CD4-positive, alpha-beta T cell treated with Interleukin-2 at 100 ng/mL for 4 hours (primary cell): Measurements from ENCODE around the gene SLC2A11.
A peak's percentile ranks its signal among the peaks of the same experiment; 100 is the strongest.
"Not testable (repeated sequence)": the region's sequence is repeated elsewhere in the genome, so short reads cannot be mapped to it uniquely, and the experiment has no call there.

ENCODE experiments used
- DNase-seq: peaks from one replicate; pipeline ENCODE4 v3.0.0-alpha.2; 2020; ENCODE audit warnings: low spot score

Gene SLC2A11

DNA sequence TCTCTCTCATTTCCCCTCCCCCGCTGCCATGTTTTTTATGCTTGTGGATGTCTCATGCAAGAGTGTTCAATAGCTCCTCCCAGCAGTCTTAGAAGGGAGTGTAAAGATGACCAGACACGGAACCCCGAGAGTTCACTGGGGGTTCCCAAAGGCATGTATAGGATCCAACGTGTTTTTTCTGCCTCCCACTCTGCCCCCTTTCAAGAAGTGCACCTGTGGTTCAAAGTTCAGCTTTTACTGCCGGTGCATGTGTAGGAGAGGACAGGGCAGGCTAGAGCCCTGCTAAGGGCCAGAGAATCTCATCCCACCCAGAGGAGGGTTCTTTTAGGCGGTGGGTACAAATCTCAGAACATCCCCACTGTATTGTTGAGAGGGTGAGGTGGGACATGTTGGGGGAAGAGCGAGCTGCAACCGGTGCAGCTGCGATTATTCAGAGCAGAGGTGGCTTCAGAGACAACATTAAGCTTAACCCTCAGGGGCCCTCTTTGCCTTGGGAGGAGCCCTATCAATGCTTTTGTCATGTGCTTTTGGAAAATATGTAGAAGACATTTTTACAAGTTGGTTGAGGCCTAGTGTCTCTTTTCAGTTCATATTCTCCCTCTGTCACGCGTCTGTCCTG is 51.0 kb downstream of the SLC2A11 start:
- no peak for DNase-seq

DNA sequence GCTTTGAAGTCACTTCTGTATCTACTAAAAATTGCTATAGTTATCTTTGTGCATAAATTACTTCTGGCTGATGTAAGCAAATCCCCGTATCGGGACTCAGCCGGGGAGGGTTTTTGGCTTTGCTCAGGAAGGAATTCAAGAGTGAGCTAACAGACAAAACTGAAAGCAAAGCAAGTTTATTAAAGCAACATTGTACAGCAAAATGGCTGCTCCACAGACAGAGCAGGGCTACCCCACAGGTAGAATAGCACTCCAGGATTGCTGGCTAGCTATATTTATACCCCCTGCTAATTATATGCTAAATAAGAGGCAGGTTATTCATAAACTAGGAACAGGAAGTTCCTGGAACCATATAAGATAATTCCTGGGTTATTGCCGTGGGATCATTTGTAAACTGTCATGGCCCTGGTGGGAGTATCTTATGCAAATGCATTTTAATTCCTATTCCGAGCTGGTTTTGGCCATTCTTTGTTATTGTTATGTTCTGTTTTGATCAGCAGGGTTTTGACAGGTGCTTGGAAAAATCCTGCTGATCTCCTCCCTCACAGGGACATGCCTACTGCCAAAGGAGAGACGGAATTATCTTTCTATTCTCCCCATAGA is 51.7 kb downstream of the SLC2A11 start:
- DNase-seq = no peak

DNA sequence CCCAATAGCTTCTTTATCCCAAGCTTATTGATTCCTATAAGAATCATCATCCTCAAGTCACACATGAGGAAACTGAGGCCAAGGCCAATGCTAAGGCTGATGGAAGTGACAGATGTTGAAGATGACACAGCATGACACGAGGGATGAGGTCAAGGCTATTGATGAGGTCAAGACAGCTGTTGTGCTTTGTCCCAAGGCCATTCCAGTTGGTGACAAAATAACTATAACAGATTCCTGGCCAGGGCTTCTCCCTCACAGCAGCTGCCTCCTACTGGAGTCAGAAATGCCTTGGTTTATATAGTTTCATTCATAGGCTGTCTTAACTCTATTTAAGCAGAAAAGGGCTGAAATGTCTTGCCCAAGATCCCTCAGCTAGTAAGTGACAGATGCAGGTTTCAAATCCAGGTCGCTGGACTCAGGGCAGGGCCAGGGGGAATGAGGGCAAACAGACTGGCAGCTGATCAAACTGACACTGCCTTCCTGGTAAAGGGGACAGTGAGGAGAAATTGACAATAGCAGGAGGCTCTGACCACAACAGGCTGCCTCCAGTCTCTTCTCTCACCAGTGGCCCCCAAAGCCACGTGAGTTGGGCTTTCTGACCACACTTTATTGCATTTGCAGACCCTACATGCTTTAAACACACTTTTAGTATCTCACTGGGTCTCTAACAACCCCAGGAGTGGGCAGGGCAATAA is 53.0 kb downstream of the SLC2A11 start:
- DNase-seq = no peak

DNA sequence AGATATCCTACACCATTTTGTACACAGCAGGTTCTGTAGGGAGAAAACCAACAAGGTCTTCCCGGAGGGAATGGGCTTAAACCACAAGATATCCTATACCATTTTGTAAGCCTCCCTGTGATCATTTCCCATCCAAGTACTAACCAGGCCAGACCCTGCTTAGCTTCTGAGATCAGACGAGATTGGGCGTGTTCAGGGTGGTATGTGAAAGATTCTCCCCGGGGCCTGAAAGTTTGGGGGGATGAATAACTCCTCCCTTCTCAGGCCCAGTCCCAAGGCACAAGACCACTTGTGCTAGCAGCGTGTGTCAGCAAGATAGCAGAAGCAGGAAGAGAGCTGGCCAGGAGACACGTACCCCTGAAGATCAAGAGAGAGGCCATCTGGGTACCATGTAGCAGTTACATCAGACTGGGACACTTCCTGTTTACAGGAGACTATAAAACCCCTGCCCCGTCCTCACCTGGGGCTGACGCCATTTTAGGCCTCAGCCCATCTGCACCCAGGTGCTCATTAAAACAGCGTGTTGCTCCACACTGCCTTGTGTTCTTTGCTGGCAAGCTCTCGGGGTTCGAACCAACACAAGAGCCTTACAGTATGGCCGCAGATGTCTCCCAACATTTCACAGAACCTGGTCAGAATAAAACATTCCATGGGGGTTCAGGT is 53.8 kb downstream of the SLC2A11 start:
- no peak for DNase-seq

DNA sequence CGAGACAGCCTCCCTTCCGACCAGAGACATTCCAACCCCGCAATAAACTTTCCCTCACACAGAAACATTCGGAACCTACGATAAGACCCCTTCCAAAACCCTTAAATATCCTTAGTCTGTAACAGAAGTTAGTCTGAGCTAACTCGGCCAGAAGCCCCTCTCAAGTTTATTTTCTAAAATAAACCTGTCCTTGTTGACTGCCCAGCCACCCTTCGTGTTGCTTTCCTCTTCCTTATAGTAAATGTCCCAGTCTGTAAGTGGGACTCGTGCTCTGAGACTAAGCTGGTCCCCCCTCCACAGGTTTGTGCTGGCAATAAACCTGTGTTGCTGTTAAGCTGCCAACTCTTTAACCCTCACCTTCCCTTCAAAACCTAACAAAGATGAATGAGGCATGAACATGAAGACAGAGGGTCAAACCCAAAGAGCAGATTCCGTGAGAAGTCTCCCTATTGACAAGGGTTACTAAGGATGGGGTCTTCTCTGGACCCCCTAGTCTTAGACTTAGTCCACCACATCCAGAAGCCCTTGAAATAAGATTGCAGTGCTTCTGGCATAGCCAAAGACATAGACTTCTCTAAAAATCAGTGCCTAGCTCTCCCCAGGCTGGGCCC is 54.7 kb downstream of the SLC2A11 start:
- no peak for DNase-seq

DNA sequence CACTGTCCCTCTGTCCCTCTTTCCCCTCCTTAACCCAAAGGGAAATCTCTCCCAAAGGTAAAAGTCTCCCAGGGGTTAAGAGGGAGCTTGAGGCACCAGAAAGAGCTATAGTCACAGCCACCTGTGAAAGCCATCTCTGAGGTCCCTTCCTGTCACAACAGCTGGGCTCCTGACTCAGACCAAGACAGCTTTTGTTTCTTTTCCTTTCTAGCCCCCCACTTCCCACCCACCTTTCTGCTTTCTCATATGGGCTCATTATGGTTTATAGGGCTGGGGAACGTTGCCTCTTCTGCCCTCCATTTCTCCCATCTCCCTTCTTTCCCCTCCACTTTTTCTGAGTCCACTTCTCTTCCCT is 55.6 kb downstream of the SLC2A11 start:
- no peak for DNase-seq

DNA sequence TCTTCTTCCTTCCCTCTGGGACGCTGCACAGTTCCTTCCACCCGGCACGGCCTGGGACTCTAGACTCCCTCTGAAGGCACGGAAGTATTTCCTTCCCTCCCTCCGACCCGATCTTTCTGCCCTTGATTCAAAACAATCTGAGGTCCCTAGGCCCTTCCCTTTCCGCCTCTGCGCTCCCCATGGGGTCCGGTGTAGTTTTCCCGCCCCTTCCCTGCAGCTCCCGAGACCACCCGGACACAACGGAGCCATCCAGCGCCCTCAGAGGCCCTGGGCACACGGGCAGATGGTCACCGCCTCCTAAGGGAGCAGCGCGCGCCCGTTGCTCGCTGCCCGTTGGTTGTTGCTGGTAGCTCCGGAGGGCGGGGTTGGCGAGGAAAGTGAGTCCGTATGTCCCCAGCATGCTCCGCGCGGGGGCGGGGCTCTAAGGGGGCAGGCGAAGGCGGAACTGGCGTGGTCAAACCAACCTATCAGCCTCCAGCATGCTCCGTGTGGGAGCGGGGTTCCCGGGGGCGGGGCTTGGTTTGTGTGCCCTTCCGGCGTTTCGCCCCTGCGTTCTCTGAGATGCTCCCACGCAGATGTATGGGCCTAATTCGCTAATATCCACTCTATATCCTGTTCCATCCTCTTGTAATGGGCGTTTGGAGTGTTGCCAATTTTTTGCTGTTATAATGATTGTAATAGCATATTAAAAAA is 56.1 kb downstream of the SLC2A11 start:
- DNase-seq = peak; percentile 98

DNA sequence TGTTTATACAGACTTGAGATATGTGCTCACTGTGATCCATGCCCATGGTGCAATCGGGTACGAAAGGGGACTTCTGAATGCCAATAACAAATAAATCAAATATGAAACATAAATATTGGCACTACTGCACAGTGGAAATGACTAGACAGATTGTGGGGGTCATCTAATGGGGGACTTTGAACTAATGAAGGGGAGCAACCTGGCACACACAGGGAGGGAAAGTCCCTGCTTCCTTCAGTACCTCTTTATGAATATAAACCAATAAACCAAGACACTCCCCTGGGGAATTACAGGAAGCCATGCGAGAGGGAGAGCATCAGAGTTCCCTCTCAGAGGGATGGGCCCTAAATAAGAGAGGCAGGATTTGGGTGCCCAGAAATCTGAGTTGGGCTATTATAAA is 57.6 kb downstream of the SLC2A11 start:
- no peak for DNase-seq

DNA sequence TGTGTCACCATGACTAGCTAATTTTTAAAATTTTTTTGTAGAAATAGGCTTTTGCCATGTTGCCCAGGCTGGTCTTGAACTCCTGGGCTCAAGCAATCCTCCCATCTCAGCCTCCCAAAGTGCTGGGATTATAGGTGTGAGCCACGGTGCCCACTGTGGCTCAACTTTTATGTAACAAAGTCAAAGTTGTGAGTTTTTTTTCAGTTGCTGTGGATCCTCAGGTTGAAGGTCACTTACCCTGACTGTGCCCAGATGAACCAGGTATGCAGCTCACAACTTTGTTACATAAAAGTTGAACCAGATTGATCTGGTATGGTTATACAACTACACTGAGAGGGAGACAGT is 62.6 kb downstream of the SLC2A11 start:
- DNase-seq = not testable (repeated sequence)

DNA sequence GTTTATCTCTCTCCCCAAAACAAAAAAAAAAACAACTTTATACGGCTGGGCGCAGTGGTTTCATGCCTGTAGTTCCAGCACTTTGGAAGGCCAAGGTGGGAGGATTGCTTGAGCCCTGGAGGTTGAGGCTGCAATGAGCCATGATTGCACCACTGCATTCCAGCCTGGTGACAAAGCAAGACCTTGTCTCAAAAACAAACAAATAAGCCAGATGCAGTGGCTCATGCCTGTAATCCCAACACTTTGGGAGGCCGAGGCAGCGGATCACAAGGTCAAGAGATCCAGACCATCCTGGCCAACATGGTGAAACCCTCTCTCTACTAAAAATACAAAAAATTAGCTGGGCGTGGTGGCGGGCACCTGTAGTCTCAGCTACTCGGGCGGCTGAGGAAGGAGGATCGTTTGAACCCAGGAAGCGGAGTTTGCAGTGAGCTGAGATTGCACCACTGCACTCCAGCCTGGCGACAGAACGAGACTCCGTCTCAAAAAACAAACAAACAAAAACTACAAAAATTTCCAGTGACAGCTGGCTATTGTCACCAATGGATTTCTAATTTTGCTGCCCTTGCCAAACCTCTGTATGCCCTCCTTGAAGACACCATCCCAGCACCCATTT is 64.0 kb downstream of the SLC2A11 start:
- not testable (repeated sequence) for DNase-seq

DNA sequence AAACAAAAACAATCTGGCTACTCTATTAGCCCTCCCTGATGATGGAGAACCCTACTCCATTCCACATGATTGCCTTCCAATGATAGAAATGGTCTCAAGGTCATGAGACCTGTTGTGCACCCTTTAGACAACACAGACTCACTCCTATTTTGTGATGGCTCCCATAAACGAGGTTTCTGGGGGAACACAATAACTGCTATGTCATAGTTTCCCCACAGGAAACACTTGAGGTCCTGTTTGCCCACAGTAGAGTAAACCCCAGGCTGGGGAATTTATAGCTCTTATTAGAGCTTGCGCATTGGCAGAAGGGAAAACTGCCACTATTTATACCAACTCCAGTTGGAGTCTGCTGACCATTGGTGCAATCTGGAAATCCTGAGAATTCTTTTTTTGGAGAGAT is 65.2 kb downstream of the SLC2A11 start:
- no peak for DNase-seq

DNA sequence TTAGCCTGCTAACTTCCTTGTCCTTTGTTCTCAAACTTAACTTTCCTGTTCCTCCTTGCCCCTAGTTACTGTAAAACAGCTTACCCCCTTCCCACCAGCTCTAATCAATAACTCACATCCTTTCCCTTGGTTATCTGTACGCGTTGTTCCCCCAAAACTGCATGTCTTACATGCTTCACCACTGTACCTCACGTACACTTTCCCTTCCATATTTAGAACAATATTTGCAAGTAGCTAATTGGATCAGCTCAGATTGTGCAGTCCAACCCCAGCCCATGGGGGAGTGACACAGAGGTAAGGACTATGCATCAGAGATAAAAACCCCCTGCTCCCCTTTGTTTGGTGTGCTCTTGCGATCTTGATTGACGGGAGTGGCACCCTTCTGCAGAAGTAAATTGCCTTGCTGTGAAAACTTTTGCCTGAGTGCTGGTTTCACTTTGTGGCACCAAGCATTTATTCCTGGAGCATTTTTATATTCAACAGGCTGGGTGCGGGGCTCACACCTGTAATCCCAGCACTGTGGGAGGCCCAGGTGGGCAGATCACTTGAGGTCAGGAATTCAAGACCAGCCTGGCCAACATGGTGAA is 67.4 kb downstream of the SLC2A11 start:
- DNase-seq = no peak

DNA sequence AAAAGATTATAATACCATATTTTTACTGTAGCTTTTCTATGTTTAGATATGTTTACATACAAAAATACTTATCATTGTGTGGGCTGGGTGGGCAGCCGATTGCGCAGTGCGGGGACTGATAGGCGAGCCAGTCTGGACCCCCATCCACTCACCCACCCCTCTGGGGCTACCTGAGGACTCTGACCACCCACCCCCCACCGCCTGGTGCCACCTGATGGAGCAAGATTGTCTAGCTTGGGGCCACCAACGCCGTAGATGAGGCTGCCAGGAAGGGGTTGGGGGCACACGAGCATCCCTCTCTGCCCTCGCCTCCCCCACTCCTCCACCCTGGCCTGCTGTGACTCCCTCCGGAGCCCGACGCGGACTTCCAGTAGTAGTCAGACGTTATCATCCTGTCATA is 68.9 kb downstream of the SLC2A11 start:
- DNase-seq = no peak
